HG03175 (cell line): ENCODE results near the gene NRXN2.
"Not testable (repeated sequence)": the region's sequence is repeated elsewhere in the genome, so short reads cannot be mapped to it uniquely, and the experiment has no call there.

Experiments used
- ATAC-seq: cut with Tn5 transposase; IDR thresholded peaks from one replicate; pipeline ENCODE4 v1.9.1; 2021; ENCODE audit warnings: mild to moderate bottlenecking, moderate library complexity; ENCODE audit not compliant: unreplicated experiment

The NRXN2 gene

GRCh38 chr11:64569300-64569970 is 153.6 kb downstream of the NRXN2 start:
- no peak for ATAC-seq

GRCh38 chr11:64568584-64569140 is 154.3 kb downstream of the NRXN2 start:
- no peak for ATAC-seq

GRCh38 chr11:64568041-64568571 is 154.9 kb downstream of the NRXN2 start:
- no peak for ATAC-seq

GRCh38 chr11:64566915-64567891 is 155.8 kb downstream of the NRXN2 start:
- no peak for ATAC-seq

GRCh38 chr11:64566042-64566914 is 156.7 kb downstream of the NRXN2 start:
- no peak for ATAC-seq

GRCh38 chr11:64564947-64565889 is 157.8 kb downstream of the NRXN2 start:
- no peak for ATAC-seq

- ATAC-seq: no peak
Observed at GRCh38 chr11:64564419-64564818, 158.6 kb downstream of the NRXN2 start.

GRCh38 chr11:64563966-64564365 is 159.0 kb downstream of the NRXN2 start:
- ATAC-seq: no peak

GRCh38 chr11:64562723-64563351 is 160.2 kb downstream of the NRXN2 start:
- no peak for ATAC-seq

- no peak for ATAC-seq
Observed at GRCh38 chr11:64561984-64562722, 160.8 kb downstream of the NRXN2 start.

- not testable (repeated sequence) for ATAC-seq
Observed at GRCh38 chr11:64561429-64561828, 161.6 kb downstream of the NRXN2 start.

- no peak for ATAC-seq
Observed at GRCh38 chr11:64560941-64561340, 162.1 kb downstream of the NRXN2 start.

GRCh38 chr11:64560139-64560771 is 162.7 kb downstream of the NRXN2 start:
- ATAC-seq: no peak

GRCh38 chr11:64559351-64560138 is 163.5 kb downstream of the NRXN2 start:
- no peak for ATAC-seq

GRCh38 chr11:64558869-64559268 is 164.1 kb downstream of the NRXN2 start:
- no peak for ATAC-seq

- ATAC-seq: no peak
Observed at GRCh38 chr11:64558065-64558745, 164.8 kb downstream of the NRXN2 start.
